Measurements from ENCODE around the gene KBTBD12. TPM values are rescaled to one million over a fixed set of nuclear protein-coding genes. Genes with fewer than 3 reads are reported as not detected.

Gene KBTBD12
- total and polyA plus RNA-seq, 2 donors (not counting 3 experiments of a cell fraction or from before 2014, with no cell fraction given): not detected

DNA sequence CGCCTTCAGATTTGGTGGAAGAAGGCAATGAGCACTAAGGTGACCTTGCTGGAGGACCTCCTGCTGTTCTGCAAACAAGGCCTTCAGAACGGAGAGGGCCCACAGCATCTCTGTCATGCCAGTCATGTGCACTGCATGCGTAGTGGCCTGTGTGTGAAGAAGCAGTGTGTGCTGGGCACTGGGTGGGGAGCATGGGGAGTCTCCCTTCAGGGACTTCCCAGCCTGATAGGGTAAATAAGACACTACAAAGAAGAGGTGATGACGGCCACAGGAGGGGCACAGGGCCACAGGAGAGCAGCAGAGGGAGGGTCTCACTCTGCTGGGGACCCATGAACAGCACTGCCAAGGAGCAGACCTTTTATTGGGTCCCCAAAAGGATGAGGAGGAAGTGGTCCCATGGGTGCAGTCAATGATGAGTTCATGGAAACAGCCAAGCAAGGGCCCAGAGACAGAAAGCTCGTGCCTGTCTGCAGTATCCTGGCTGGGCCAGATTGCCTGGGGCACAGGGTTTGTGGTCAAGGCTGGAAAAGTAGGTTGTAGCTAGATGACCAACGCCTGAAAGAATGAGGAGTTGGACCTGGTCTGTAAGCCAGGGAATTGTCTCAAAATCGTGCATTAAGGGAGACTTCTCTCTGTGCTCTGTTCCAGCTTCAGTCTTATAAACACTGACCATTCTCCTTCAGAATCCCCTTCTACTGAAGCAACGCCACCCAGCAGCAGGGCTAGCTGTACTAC, 69.4 kb downstream of the KBTBD12 start:
- no peaks in the 10 kb centered on the region for H4K20me1 ChIP-seq (replicated peaks; ENCODE audit: control insufficient read depth, extremely low read depth, insufficient read depth, low read length)
- no peak overlapping the region for H2AFZ ChIP-seq (ENCODE audit: low read depth, low read length)
- no peak overlapping the region for H3K4me2 ChIP-seq (ENCODE audit: insufficient read depth, low read length)
- H3K9ac ChIP-seq (replicated peaks; ENCODE audit: extremely low read depth, insufficient read depth, low read length): no peak overlapping the region
- no peaks in the 10 kb centered on the region for H3K36me3 ChIP-seq (ENCODE audit: control insufficient read depth in 2 of 2, extremely low read depth in 1 of 2, insufficient read depth in 2 of 2, low read length in 2 of 2)
- H3K79me2 ChIP-seq (ENCODE audit: control insufficient read depth, insufficient read depth, low read length): no peaks in the 10 kb centered on the region
- dilution Hi-C loops (cut with MboI; ENCODE audit: extremely low pct_ligation_motif_present, low sequenced_read_pairs): no loop called here
- POLR2A ChIA-PET: no interaction called here
- no peaks in the 10 kb centered on the region for H3K9me3 ChIP-seq (replicated peaks; ENCODE audit: control insufficient read depth, insufficient read depth, low read length)
- DNase-seq (ENCODE audit: low read depth, low spot score) (no peak), FAIRE-seq (no peak)
- TF ChIP-seq POLR2A (IDR thresholded peaks at IDR 0.05; ENCODE audit: low read depth, low read length) (no peak), POLR2AphosphoS5 (IDR thresholded peaks at IDR 0.05; ENCODE audit: insufficient read depth, low read depth, low read length) (no peak), FOS (IDR thresholded peaks at IDR 0.05; ENCODE audit: borderline replicate concordance, insufficient read depth, low read length) (no peak), JUN (IDR thresholded peaks at IDR 0.05; ENCODE audit: borderline replicate concordance, insufficient read depth, insufficient read length, low read depth) (no peak), EZH2 (IDR thresholded peaks at IDR 0.05; ENCODE audit: borderline replicate concordance, low read depth, low read length, severe bottlenecking) (no peak), GATA2 (IDR thresholded peaks at IDR 0.05; ENCODE audit: insufficient read depth, insufficient read length, low read depth, low read length) (no peak), MYC (IDR thresholded peaks at IDR 0.05; ENCODE audit: low read depth, low read length) (no peak)
- TF ChIP-seq, protein P1, sequence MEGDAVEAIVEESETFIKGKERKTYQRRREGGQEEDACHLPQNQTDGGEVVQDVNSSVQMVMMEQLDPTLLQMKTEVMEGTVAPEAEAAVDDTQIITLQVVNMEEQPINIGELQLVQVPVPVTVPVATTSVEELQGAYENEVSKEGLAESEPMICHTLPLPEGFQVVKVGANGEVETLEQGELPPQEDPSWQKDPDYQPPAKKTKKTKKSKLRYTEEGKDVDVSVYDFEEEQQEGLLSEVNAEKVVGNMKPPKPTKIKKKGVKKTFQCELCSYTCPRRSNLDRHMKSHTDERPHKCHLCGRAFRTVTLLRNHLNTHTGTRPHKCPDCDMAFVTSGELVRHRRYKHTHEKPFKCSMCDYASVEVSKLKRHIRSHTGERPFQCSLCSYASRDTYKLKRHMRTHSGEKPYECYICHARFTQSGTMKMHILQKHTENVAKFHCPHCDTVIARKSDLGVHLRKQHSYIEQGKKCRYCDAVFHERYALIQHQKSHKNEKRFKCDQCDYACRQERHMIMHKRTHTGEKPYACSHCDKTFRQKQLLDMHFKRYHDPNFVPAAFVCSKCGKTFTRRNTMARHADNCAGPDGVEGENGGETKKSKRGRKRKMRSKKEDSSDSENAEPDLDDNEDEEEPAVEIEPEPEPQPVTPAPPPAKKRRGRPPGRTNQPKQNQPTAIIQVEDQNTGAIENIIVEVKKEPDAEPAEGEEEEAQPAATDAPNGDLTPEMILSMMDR (IDR thresholded peaks at IDR 0.05; ENCODE audit: extremely low read depth in 1 of 2, insufficient read depth in 1 of 2, low read depth in 1 of 2, low read length in 2 of 2): no peak
- TF ChIP-seq, protein P2, sequence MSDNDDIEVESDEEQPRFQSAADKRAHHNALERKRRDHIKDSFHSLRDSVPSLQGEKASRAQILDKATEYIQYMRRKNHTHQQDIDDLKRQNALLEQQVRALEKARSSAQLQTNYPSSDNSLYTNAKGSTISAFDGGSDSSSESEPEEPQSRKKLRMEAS (IDR thresholded peaks at IDR 0.05; ENCODE audit: insufficient read depth, insufficient read length): no peak
- H3K27me3 ChIP-seq (ENCODE audit: control insufficient read depth in 2 of 2, insufficient read depth in 2 of 2, low read length in 2 of 2): peaks cover 2 to 3% of the 10 kb centered on the region in 2 experiments
- H3K4me1 ChIP-seq (ENCODE audit: control insufficient read depth, extremely low read depth, insufficient read depth, low read length): no peaks in the 10 kb centered on the region
- no peak overlapping the region for H3K27ac ChIP-seq (ENCODE audit: insufficient read depth, low read depth, low read length)
- no peak overlapping the region for H3K4me3 ChIP-seq (replicated peaks in 1 of 3; ENCODE audit: insufficient read depth in 1 of 3, low read depth in 1 of 3, low read length in 3 of 3)
- intact Hi-C loops (cut with micrococcal nuclease): no loop called here
- no peaks in the 10 kb centered on the region for H3K9me1 ChIP-seq (replicated peaks; ENCODE audit: control insufficient read depth, extremely low read depth, insufficient read depth, low read length)
- CTCF ChIA-PET: no interaction called here
- no TSS peak for BruUV-seq (replicated peaks)
